NB4 (cell line): ENCODE measurements around the gene TREML1.

Source experiments
- MYC ChIP-seq: IDR thresholded peaks from 2 replicates; pipeline ENCODE4 v1.6.1; 2011; ENCODE audit warnings: low read depth, low read length
- POLR2A ChIP-seq: IDR thresholded peaks from 2 replicates; pipeline ENCODE4 v1.6.1; 2011; ENCODE audit warnings: mild to moderate bottlenecking; ENCODE audit not compliant: insufficient read length; ENCODE audit errors: extremely low read depth
- TF ChIP-seq, protein P1 (sequence below): IDR thresholded peaks from one replicate; pipeline ENCODE4 v1.5.1; 2012; ENCODE audit warnings: low read depth, low read length
- TF ChIP-seq, protein P2 (sequence below): IDR thresholded peaks from 2 replicates; pipeline ENCODE4 v1.6.1; 2011; ENCODE audit warnings: low read depth, low read length

DNA sequence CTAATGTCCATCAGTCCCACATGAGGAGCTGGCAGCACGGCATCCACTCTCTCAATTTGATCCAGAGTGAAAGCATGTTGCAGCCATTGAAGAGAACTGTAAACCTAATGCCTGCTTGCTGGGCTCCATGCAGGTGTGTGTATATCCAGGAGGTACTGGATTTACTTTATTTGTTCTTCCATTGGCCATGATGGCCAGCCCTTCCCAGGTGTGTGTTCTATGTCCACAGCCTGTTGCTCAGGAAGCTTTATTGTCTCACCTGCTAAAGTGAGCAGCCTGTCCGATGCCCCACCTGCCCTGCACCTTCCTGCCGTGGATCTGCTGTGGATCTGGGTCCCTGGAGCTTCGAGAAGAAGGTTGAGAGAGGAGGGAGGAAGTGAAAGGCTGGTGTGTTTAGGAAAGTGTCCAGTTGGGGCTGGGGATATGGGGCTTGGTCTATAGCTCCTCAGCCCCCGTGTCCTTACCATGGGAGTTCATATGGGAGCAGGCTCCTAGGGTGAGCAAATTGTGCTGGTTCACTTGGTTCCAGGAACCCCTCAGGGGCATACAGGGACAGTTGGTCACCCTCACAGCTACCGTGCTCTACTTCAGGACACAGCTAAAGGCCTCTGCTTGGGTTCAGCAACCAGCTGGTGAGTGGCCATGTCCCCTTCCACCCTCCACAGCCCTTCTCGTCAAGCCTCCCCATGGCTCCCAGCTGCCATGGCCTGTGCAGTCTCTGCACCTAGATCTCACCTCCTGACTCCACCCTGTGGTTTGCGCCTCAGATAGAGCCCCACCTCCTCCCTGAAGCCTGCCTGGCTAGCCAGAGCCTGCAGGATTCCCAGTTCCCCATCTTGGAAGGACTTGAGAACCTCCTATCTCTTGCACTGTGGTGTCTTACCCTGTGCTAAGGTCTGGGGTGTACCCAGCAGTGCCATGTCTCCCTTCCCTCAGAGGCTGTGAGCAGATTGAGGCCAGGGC lies 34.1 kb upstream of the TREML1 start:
- TF ChIP-seq POLR2A = no peak
- no peak for TF ChIP-seq MYC
- TF ChIP-seq, protein P1, sequence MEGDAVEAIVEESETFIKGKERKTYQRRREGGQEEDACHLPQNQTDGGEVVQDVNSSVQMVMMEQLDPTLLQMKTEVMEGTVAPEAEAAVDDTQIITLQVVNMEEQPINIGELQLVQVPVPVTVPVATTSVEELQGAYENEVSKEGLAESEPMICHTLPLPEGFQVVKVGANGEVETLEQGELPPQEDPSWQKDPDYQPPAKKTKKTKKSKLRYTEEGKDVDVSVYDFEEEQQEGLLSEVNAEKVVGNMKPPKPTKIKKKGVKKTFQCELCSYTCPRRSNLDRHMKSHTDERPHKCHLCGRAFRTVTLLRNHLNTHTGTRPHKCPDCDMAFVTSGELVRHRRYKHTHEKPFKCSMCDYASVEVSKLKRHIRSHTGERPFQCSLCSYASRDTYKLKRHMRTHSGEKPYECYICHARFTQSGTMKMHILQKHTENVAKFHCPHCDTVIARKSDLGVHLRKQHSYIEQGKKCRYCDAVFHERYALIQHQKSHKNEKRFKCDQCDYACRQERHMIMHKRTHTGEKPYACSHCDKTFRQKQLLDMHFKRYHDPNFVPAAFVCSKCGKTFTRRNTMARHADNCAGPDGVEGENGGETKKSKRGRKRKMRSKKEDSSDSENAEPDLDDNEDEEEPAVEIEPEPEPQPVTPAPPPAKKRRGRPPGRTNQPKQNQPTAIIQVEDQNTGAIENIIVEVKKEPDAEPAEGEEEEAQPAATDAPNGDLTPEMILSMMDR = no peak
- TF ChIP-seq, protein P2, sequence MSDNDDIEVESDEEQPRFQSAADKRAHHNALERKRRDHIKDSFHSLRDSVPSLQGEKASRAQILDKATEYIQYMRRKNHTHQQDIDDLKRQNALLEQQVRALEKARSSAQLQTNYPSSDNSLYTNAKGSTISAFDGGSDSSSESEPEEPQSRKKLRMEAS = no peak
